Measurements from ENCODE around the gene MATK. TPM values are rescaled to one million over a fixed set of nuclear protein-coding genes. Genes with fewer than 3 reads are reported as not detected.

The MATK gene
- total and polyA plus RNA-seq, 10 of the 15 experiments (the other 5 are each of a cell fraction or from before 2014, with no cell fraction given): 0.24 to 2.2 (median 1.1) TPM; not detected in 2

DNA sequence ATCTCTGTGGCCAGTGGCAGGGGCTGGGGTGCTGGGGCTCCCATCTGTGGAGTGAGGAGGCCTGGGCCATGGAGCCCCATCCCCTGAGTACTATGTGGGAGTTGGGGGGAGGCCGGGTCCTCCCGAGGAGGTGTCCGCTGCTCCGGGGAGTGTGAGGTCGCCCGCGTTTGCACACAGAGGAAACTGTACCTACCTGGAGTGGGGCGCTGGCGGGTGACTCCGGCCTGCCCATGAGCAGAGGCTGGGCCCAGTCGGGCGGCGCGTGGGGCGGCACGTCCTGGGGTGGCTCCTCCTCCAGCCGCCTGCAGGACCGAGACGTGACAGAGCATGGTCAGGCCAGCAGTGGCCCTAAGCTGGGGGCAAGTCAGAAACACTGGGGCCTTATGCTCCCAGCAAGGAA is 33.8 kb upstream of the MATK start (continued):
- TF ChIP-seq FOS (IDR thresholded peaks at IDR 0.05; ENCODE audit: borderline replicate concordance, extremely low read depth, insufficient read length): no peak
- no peak for TF ChIP-seq CHD4 (IDR thresholded peaks at IDR 0.05)
- TF ChIP-seq SUZ12 (IDR thresholded peaks at IDR 0.05; ENCODE audit: unreplicated experiment): no peak
- no peak for TF ChIP-seq IKZF2 (IDR thresholded peaks at IDR 0.05)
- TF ChIP-seq FOXK2 (IDR thresholded peaks at IDR 0.05): no peak
- TF ChIP-seq, protein P1, sequence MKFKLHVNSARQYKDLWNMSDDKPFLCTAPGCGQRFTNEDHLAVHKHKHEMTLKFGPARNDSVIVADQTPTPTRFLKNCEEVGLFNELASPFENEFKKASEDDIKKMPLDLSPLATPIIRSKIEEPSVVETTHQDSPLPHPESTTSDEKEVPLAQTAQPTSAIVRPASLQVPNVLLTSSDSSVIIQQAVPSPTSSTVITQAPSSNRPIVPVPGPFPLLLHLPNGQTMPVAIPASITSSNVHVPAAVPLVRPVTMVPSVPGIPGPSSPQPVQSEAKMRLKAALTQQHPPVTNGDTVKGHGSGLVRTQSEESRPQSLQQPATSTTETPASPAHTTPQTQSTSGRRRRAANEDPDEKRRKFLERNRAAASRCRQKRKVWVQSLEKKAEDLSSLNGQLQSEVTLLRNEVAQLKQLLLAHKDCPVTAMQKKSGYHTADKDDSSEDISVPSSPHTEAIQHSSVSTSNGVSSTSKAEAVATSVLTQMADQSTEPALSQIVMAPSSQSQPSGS (IDR thresholded peaks at IDR 0.05; ENCODE audit: low read length): no peak
- TF ChIP-seq NR2C2 (IDR thresholded peaks at IDR 0.05; ENCODE audit: borderline replicate concordance, control insufficient read depth, insufficient read length, low read depth): no peak
- TF ChIP-seq TAF1 (IDR thresholded peaks at IDR 0.05; ENCODE audit: borderline replicate concordance, low read depth, low read length): no peak
- no peak for TF ChIP-seq KAT2A (conservative IDR thresholded peaks at IDR 0.05; ENCODE audit: control insufficient read depth, low read depth, low read length)
- no peak for TF ChIP-seq TCF7 (IDR thresholded peaks at IDR 0.05; ENCODE audit: borderline replicate concordance)
- no peak for TF ChIP-seq NR2F1 (conservative IDR thresholded peaks at IDR 0.05)
- no peak for TF ChIP-seq JUND (IDR thresholded peaks at IDR 0.05; ENCODE audit: low read depth, low read length)

DNA sequence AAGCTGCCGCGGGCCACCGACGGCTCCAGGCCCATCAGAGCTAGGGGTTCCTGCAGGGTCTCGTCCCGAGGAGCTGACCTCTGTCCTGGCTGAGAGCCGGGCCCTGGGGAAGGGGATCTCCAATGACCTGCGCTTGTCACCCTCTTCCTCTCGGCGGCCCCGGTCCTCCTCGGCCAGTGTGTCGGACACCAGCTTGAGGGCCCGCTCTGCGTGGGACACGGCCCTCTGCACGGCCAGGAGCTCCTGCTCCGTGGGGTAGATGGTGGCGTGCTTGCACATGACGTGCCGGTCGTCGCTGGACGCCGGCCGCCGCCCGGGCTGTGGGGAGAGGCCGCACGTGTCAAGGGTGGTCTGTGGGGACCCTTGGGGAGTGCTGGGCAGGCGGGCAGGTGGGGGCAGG is 32.7 kb upstream of the MATK start:
- FAIRE-seq: no peak

More for the DNA sequence above, 32.7 kb upstream of the MATK start:
- BruUV-seq (replicated peaks): no TSS peak
- CTCF ChIA-PET: interaction anchor here (0.6 to 1.4 kb wide), 3 partner anchors 9 to 62 kb away, joined by 3 to 6 read pairs (median 4); no protein-coding TSS in a partner anchor
- Histone ChIP-seq H3K4me1 (ENCODE audit: control insufficient read depth, insufficient read depth, low read length) (no peaks in the 10 kb centered on the region), H3K27ac (ENCODE audit: control insufficient read depth, insufficient read depth) (no peak overlapping the region), H3K4me3 (no peak overlapping the region), H3K79me2 (ENCODE audit: control insufficient read depth, insufficient read depth, low read length) (no peaks in the 10 kb centered on the region), H3K9ac (ENCODE audit: control insufficient read depth, insufficient read depth, low read length) (no peak overlapping the region), H4K20me1 (ENCODE audit: control insufficient read depth, insufficient read depth) (no peaks in the 10 kb centered on the region), H2AFZ (ENCODE audit: control insufficient read depth, low read depth, low read length) (no peak overlapping the region), H3K36me3 (ENCODE audit: control insufficient read depth in 2 of 2, insufficient read depth in 2 of 2, low read length in 1 of 2) (no peaks in the 10 kb centered on the region), H3K4me2 (ENCODE audit: control insufficient read depth, insufficient read depth) (no peak overlapping the region), H3K9me3 (replicated peaks; ENCODE audit: control insufficient read depth, insufficient read depth, low read length) (no peaks in the 10 kb centered on the region), H3K27me3 (replicated peaks in 1 of 2; ENCODE audit: control insufficient read depth in 2 of 2, insufficient read depth in 2 of 2, low read length in 1 of 2) (no peaks in the 10 kb centered on the region)
- DNase-seq (ENCODE audit: low read depth, low spot score) (no peak), ATAC-seq (no peak)
- intact Hi-C loops (cut with micrococcal nuclease; ENCODE audit: unreplicated experiment): no loop called here
- in situ Hi-C loops (cut with MboI): no loop called here
- POLR2A ChIA-PET: no interaction called here
- RAD21 ChIA-PET (ENCODE audit: unreplicated experiment): no interaction called here
- TF ChIP-seq TCF3 (IDR thresholded peaks at IDR 0.05; ENCODE audit: borderline replicate concordance, insufficient read depth, low read depth, low read length): 0 out of 2 replicates have a peak, but pooled peaks have one; percentile 10
- TF ChIP-seq BACH1 (IDR thresholded peaks at IDR 0.05; ENCODE audit: borderline replicate concordance): no peak
- 66% methylated on average over 31 of the region's 31 CpGs for WGBS (ENCODE audit: insufficient coverage, insufficient replicate concordance, low lambda C conversion rate, missing lambda C conversion rate)
- SMC1A ChIA-PET (ENCODE audit: uncharacterized antibody, unreplicated experiment): interaction anchor here (0.8 kb wide), 1 partner anchor 57 kb away, joined by 3 read pairs; the partner anchor contains the start of gene MRPL54

Data from GM12878 (cell line).